OCI-M2 (cell line): ENCODE measurements around the gene BCAT1.
"Not testable (repeated sequence)": the region's sequence is repeated elsewhere in the genome, so short reads cannot be mapped to it uniquely, and the experiment has no call there.

Source experiments
- DNase-seq: peaks from one replicate; lab custom pipeline; 2025; ENCODE audit not compliant: unreplicated experiment; lab: John Stamatoyannopoulos, UW

The BCAT1 gene

DNA sequence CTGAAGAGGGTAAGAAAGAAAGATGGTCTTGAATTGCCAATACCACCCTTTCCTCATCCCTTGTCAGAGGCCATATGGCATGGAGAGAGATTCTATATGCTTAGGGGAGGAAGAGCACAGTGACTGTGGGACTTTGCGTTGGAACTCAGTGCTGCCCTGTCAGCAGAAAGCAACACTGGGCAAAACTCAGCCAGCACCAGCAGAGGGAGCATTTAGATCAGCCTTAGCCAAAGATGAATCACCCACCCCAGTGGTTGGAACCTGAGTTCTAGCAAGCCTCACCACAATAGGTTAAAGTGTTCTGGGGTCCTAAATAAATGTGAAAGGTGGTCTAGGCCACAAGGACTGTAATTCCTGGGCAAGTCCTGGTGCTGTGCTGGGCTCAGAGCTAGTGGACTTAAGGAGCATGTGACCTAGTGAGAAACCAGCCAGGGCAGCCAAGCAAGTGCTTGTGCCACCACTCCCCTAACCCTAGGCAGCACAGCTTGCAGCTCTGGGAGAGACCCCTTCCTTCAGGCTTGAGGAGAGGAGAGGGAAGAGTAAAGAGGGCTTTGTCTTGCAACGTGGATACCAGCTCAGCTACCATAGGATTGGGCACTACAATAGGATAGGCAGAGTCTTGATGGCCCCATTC is 11.4 kb upstream of the BCAT1 start:
- no peak for DNase-seq

DNA sequence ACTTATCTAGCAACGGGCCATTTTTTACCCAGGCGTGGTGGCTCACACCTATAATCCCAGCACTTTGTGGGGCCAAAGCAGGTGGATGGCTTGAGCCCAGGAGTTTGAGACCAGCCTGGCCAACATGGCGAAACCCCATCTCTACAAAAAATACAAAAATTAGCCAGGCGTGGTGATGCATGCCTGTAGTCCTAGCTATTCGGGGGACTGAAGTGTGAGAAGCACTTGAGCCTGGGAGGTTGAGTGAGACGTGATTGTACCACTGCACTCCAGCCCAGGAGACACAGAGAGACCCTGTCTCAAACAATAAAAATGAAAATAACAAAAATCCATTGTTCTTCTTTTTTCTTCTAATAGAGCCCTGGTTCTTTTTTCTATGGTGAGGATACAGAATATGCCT is 7.5 kb upstream of the BCAT1 start:
- DNase-seq, result not testable (repeated sequence)

DNA sequence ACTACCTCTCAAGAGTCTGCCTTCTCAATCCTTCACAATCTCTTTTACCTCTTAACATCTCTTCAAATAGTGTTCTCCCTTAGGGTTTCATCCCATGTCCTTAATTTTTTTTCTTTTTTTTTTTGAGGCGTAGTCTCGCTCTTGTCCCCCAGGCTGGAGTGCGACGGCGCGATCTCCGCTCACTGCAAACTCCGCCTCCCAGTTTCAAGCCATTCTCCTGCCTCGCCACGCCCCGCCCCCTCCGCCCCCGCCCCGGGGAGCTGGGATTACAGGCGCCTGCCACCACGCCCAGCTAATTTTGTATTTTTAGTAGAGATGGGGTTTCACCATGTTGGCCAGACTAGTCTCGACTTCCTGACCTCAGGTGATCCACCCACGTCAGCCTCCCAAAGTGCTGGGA is 7.0 kb upstream of the BCAT1 start:
- DNase-seq, result no peak

DNA sequence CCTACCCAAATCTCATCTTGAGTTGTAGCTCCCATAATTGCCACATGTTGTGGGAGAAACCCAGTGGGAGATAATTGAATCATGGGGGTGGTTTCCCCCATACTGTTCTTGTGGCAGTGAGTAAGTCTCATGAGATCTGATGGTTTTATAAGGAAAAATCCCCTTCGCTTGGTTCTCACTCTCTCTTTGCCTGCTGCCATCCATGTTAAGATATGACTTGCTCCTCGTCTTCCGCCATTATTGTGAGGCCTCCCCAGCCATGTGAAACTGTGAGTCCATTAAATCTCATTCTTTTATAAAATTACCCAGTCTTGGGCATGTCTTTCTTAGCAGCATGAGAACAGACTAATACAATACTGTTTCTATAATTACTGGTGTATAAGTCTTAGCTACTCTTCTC is 6.5 kb upstream of the BCAT1 start:
- DNase-seq, result no peak

- no peak for DNase-seq
Observed at GRCh38 chr12:24954261-24954660, 5.4 kb upstream of the BCAT1 start.

GRCh38 chr12:24952389-24952788 is 3.5 kb upstream of the BCAT1 start:
- DNase-seq, result no peak

GRCh38 chr12:24950231-24950834 is 1.4 kb upstream of the BCAT1 start:
- DNase-seq, result no peak

GRCh38 chr12:24948420-24948756 is 513 bp downstream of the BCAT1 start:
- DNase-seq, result no peak

GRCh38 chr12:24947541-24948419 is 1.1 kb downstream of the BCAT1 start:
- no peak for DNase-seq

DNA sequence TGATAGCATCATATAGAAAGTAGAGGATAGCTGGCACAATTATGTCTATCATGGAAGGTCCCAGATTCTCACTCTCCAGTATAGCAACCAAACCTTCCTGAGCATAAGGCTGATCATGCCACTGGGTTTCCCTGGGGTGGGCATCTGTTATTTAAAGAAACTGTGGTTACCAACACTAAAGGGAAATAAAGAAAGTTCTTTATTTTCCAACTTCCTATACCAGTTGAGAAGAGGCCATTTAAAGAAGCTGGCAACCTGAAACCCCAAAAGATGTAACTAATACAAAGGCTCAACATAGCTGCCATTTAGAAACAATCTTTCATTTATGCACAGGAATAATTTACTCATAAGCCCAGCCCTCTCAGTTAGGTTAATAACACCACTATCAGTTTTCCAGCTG is 3.1 kb downstream of the BCAT1 start:
- DNase-seq, result no peak

- DNase-seq, result no peak
Observed at GRCh38 chr12:24945039-24945438, 3.9 kb downstream of the BCAT1 start.

DNA sequence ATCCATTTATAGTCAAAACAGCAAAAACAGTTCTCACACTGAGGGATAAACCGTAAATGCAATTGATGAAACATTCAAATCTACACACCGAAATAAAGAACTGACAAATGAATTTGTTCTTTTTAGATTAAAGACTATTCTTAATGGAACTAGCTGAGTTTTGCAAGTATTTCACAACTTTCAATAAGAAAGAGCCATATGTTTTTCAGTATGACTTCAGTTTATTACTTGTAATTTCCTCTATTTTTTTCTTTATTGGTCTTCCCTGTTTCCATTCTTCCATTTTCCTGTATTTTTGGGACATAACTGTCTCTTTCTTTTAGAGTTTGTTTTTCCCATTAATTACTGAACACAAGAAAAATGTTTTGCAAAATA is 4.3 kb downstream of the BCAT1 start:
- no peak for DNase-seq

GRCh38 chr12:24943947-24944600 is 4.8 kb downstream of the BCAT1 start:
- DNase-seq, result no peak

DNA sequence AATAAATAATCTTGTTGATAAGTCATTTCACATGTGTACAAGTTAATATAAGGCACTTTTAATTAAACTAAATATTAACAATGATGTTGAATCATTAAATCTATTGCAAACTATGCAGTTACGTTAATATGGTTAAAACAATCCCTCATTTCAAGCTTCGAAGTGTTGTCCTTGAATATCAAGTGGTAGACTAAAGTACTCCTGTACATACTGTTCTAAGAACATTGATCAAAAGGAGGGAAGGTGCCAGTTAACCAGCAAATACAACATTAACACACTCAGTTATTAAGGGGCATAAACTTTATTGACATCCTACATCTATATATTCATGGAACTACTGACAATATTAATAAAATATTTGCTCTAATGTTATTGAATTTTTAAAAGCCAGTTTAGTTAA is 8.7 kb downstream of the BCAT1 start:
- DNase-seq, result no peak

DNA sequence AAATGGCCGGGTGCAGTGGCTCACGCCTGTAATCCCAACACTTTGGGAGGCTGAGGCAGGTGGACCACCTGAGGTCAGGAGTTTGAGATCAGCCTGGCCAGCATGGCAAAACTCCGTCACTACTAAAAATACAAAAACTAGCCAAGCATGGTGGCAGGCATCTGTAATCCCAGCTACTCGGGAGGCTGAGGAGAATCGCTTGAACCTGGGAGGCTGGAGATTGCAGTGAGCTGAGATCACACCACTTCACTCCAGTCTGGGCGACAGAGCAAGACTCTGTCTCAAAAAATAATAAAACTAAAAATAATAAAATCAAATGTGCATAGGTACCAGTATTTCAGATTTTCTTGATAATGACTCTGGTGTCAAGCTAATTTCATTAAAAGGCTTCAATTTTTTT is 9.3 kb downstream of the BCAT1 start:
- DNase-seq, result not testable (repeated sequence)

- DNase-seq, result no peak
Observed at GRCh38 chr12:24938341-24938740, 10.6 kb downstream of the BCAT1 start.

- no peak for DNase-seq
Observed at GRCh38 chr12:24937553-24938244, 11.2 kb downstream of the BCAT1 start.

DNA sequence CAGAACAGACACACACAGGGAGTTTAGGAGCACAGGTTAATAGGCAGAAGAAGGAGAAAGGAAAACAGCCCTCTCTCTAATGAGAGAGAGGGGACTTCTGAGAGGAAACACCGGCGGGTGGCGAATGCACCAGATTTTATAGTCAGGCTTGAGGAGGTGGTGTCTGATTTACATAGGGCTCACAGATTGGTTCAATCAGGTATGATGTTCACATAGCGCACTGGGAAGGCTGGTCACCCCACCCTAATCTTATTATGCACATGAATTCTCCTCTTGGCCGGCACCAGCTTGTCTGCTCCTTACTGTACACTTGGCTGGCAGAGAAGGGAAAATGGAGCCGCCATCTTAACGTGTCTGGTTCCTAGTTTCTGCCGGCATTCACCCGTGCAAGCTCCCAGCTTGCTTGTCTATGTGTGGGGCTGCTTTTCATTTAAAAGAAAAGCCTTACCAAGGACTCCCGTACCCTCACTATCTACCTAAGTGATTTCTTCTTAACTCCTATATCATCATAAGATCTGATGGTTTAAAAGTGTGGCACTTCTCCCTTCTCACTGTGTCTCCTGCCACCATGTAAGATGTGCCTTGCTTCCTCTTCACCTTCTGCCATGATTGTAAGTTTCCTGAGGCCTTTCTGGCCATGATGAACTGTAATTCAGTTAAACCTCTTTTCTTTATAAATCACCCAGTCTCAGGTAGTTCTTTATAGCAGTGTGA is 15.1 kb downstream of the BCAT1 start:
- no peak for DNase-seq

- DNase-seq, result no peak
Observed at GRCh38 chr12:24931666-24932405, 17.1 kb downstream of the BCAT1 start.

- DNase-seq, result no peak
Observed at GRCh38 chr12:24929953-24930352, 18.9 kb downstream of the BCAT1 start.
